GM23338 (cell line): ENCODE data around the gene SPATA13.

Experiments
- CREB1 ChIP-seq: fragments of 250-450 bp; sonication (Bioruptor Pico); IDR thresholded peaks from 2 replicates; pipeline ENCODE4 v1.5.0; 2020; ENCODE audit warnings: low read depth, mild to moderate bottlenecking, moderate library complexity
- EZH2 ChIP-seq: fragments of 200-600 bp; sonication (generic); IDR thresholded peaks from one replicate; pipeline ENCODE4 v1.8.0; 2017; ENCODE audit warnings: antibody characterized with exemption, mild to moderate bottlenecking, low read depth; ENCODE audit not compliant: unreplicated experiment
- EZH2phosphoT487 ChIP-seq: fragments of 200-600 bp; sonication (generic); IDR thresholded peaks from one replicate; pipeline ENCODE4 v1.8.1; 2018; ENCODE audit warnings: antibody characterized with exemption; ENCODE audit not compliant: unreplicated experiment
- JUNB ChIP-seq: IDR thresholded peaks from one replicate; pipeline ENCODE4 v1.6.1; 2016; ENCODE audit warnings: antibody characterized with exemption; ENCODE audit not compliant: unreplicated experiment
- NANOG ChIP-seq: IDR thresholded peaks from 2 replicates; pipeline ENCODE4 v1.6.1; 2016; ENCODE audit warnings: antibody characterized with exemption, borderline replicate concordance
- POLR2AphosphoS5 ChIP-seq: IDR thresholded peaks from 2 replicates; pipeline ENCODE4 v1.6.1; 2016; ENCODE audit warnings: antibody characterized with exemption, low read depth
- STAT1 ChIP-seq: IDR thresholded peaks from one replicate; pipeline ENCODE4 v1.6.1; 2016; ENCODE audit warnings: antibody characterized with exemption; ENCODE audit not compliant: unreplicated experiment
- ZNF114 ChIP-seq: fragments of 250-450 bp; sonication (Bioruptor Pico); IDR thresholded peaks from 2 replicates; pipeline ENCODE4 v1.5.0; 2020; ENCODE audit warnings: mild to moderate bottlenecking, moderate library complexity
- ZNF331 ChIP-seq: fragments of 250-450 bp; sonication (Bioruptor Pico); IDR thresholded peaks from 2 replicates; pipeline ENCODE4 v1.5.0; 2020; ENCODE audit warnings: low read depth, mild to moderate bottlenecking, moderate library complexity
- TF ChIP-seq, protein P1 (sequence below), 2 experiments: fragments of 200-600 bp in 1 of 2; sonication (generic) in 1 of 2; conservative IDR thresholded peaks; 2 replicates each; pipeline versions ENCODE4 v1.5.1 to v1.6.1; 2016 to 2017; ENCODE audit warnings: antibody characterized with exemption in 2 of 2, low read depth in 2 of 2, mild to moderate bottlenecking in 2 of 2, moderate library complexity in 1 of 2
- TF ChIP-seq, protein P2 (sequence below): IDR thresholded peaks from one replicate; pipeline ENCODE4 v1.6.1; 2018; ENCODE audit warnings: antibody characterized with exemption; ENCODE audit not compliant: unreplicated experiment
- TF ChIP-seq, protein P3 (sequence below): IDR thresholded peaks from 2 replicates; pipeline ENCODE4 v1.6.1; 2016; ENCODE audit warnings: antibody characterized with exemption
- TF ChIP-seq, protein P4 (sequence below): fragments of 250-450 bp; sonication (Bioruptor Pico); IDR thresholded peaks from 2 replicates; pipeline ENCODE4 v1.5.0; 2020; ENCODE audit warnings: mild to moderate bottlenecking, moderate library complexity

DNA sequence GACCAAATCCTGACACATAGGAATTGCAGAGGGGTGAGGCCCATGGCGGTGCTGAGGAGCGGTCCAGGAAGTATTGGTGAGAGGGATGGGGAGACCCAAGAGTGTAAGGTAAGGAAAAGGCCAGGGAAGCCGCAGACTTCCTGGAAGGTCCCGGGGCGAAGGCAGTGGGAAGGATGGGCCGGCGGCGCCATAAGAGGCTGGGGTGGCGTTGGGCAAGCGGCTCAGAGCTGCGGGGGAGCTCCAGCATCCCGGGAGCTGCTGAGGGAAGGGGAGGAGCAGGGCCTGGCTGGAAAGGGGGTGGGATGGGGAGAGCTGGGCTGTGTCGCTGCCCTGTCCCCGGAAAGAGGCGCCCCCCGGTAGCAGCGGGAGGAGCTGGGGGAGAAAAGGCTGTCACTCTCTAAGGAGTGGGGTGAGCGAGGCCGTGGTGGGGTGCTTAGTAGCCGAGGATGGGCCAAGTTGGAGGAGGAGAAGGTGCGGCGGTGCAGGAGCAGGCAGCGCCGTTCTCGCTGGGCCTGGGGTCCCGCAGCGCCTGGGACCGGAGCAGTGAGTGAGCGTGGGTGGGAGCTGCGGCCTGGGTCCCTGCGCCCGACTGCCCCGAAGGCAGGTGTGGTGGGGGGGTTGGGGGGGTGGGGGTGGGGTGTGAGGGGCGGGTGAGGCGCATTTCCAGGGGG is 179.6 kb downstream of the SPATA13 start:
- TF ChIP-seq, protein P1, sequence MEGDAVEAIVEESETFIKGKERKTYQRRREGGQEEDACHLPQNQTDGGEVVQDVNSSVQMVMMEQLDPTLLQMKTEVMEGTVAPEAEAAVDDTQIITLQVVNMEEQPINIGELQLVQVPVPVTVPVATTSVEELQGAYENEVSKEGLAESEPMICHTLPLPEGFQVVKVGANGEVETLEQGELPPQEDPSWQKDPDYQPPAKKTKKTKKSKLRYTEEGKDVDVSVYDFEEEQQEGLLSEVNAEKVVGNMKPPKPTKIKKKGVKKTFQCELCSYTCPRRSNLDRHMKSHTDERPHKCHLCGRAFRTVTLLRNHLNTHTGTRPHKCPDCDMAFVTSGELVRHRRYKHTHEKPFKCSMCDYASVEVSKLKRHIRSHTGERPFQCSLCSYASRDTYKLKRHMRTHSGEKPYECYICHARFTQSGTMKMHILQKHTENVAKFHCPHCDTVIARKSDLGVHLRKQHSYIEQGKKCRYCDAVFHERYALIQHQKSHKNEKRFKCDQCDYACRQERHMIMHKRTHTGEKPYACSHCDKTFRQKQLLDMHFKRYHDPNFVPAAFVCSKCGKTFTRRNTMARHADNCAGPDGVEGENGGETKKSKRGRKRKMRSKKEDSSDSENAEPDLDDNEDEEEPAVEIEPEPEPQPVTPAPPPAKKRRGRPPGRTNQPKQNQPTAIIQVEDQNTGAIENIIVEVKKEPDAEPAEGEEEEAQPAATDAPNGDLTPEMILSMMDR (conservative IDR thresholded peaks at IDR 0.05; ENCODE audit: low read depth in 2 of 2): no peak
- TF ChIP-seq EZH2phosphoT487 (no peak), EZH2 (no peak), ZNF114 (CRISPR knock-in tag) (no peak), POLR2AphosphoS5 (no peak), JUNB (no peak), NANOG (no peak), ZNF331 (CRISPR knock-in tag) (no peak), STAT1 (no peak), CREB1 (CRISPR knock-in tag) (no peak)
- TF ChIP-seq, protein P2, sequence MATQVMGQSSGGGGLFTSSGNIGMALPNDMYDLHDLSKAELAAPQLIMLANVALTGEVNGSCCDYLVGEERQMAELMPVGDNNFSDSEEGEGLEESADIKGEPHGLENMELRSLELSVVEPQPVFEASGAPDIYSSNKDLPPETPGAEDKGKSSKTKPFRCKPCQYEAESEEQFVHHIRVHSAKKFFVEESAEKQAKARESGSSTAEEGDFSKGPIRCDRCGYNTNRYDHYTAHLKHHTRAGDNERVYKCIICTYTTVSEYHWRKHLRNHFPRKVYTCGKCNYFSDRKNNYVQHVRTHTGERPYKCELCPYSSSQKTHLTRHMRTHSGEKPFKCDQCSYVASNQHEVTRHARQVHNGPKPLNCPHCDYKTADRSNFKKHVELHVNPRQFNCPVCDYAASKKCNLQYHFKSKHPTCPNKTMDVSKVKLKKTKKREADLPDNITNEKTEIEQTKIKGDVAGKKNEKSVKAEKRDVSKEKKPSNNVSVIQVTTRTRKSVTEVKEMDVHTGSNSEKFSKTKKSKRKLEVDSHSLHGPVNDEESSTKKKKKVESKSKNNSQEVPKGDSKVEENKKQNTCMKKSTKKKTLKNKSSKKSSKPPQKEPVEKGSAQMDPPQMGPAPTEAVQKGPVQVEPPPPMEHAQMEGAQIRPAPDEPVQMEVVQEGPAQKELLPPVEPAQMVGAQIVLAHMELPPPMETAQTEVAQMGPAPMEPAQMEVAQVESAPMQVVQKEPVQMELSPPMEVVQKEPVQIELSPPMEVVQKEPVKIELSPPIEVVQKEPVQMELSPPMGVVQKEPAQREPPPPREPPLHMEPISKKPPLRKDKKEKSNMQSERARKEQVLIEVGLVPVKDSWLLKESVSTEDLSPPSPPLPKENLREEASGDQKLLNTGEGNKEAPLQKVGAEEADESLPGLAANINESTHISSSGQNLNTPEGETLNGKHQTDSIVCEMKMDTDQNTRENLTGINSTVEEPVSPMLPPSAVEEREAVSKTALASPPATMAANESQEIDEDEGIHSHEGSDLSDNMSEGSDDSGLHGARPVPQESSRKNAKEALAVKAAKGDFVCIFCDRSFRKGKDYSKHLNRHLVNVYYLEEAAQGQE: no peak
- TF ChIP-seq, protein P3, sequence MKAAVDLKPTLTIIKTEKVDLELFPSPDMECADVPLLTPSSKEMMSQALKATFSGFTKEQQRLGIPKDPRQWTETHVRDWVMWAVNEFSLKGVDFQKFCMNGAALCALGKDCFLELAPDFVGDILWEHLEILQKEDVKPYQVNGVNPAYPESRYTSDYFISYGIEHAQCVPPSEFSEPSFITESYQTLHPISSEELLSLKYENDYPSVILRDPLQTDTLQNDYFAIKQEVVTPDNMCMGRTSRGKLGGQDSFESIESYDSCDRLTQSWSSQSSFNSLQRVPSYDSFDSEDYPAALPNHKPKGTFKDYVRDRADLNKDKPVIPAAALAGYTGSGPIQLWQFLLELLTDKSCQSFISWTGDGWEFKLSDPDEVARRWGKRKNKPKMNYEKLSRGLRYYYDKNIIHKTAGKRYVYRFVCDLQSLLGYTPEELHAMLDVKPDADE: no peak
- TF ChIP-seq, protein P4, sequence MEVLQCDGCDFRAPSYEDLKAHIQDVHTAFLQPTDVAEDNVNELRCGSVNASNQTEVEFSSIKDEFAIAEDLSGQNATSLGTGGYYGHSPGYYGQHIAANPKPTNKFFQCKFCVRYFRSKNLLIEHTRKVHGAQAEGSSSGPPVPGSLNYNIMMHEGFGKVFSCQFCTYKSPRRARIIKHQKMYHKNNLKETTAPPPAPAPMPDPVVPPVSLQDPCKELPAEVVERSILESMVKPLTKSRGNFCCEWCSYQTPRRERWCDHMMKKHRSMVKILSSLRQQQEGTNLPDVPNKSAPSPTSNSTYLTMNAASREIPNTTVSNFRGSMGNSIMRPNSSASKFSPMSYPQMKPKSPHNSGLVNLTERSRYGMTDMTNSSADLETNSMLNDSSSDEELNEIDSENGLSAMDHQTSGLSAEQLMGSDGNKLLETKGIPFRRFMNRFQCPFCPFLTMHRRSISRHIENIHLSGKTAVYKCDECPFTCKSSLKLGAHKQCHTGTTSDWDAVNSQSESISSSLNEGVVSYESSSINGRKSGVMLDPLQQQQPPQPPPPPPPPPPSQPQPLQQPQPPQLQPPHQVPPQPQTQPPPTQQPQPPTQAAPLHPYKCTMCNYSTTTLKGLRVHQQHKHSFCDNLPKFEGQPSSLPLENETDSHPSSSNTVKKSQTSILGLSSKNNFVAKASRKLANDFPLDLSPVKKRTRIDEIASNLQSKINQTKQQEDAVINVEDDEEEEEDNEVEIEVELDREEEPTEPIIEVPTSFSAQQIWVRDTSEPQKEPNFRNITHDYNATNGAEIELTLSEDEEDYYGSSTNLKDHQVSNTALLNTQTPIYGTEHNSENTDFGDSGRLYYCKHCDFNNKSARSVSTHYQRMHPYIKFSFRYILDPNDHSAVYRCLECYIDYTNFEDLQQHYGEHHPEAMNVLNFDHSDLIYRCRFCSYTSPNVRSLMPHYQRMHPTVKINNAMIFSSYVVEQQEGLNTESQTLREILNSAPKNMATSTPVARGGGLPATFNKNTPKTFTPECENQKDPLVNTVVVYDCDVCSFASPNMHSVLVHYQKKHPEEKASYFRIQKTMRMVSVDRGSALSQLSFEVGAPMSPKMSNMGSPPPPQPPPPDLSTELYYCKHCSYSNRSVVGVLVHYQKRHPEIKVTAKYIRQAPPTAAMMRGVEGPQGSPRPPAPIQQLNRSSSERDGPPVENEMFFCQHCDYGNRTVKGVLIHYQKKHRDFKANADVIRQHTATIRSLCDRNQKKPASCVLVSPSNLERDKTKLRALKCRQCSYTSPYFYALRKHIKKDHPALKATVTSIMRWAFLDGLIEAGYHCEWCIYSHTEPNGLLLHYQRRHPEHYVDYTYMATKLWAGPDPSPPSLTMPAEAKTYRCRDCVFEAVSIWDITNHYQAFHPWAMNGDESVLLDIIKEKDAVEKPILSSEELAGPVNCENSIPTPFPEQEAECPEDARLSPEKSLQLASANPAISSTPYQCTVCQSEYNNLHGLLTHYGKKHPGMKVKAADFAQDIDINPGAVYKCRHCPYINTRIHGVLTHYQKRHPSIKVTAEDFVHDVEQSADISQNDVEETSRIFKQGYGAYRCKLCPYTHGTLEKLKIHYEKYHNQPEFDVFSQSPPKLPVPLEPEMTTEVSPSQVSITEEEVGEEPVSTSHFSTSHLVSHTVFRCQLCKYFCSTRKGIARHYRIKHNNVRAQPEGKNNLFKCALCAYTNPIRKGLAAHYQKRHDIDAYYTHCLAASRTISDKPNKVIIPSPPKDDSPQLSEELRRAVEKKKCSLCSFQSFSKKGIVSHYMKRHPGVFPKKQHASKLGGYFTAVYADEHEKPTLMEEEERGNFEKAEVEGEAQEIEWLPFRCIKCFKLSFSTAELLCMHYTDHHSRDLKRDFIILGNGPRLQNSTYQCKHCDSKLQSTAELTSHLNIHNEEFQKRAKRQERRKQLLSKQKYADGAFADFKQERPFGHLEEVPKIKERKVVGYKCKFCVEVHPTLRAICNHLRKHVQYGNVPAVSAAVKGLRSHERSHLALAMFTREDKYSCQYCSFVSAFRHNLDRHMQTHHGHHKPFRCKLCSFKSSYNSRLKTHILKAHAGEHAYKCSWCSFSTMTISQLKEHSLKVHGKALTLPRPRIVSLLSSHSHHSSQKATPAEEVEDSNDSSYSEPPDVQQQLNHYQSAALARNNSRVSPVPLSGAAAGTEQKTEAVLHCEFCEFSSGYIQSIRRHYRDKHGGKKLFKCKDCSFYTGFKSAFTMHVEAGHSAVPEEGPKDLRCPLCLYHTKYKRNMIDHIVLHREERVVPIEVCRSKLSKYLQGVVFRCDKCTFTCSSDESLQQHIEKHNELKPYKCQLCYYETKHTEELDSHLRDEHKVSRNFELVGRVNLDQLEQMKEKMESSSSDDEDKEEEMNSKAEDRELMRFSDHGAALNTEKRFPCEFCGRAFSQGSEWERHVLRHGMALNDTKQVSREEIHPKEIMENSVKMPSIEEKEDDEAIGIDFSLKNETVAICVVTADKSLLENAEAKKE (CRISPR knock-in tag): no peak
